Smooth muscle cell (in vitro differentiated cells): ENCODE results near the gene TBXAS1. TPM values are rescaled to one million over a fixed set of nuclear protein-coding genes. Genes with fewer than 3 reads are reported as not detected.

Source experiments
- DNase-seq: peaks from one replicate; lab custom pipeline; 2025; ENCODE audit not compliant: unreplicated experiment; lab: John Stamatoyannopoulos, UW
- H2AFZ ChIP-seq: fragments of 200-600 bp; sonication (generic); 2 replicates; pipeline ENCODE4 v1.6.0; 2016; ENCODE audit warnings: antibody characterized with exemption, low read depth, mild to moderate bottlenecking
- H3F3A ChIP-seq: fragments of 200-600 bp; sonication (generic); 2 replicates; pipeline ENCODE4 v1.6.0; 2017; ENCODE audit warnings: antibody characterized with exemption, low read depth
- H3K27ac ChIP-seq: fragments of 200-600 bp; sonication (generic); 2 replicates; pipeline ENCODE4 v1.5.1; 2016; ENCODE audit warnings: low read depth, mild to moderate bottlenecking
- H3K27me3 ChIP-seq: fragments of 200-600 bp; sonication (generic); 2 replicates; pipeline ENCODE4 v1.6.1; 2016; ENCODE audit warnings: low read depth, mild to moderate bottlenecking
- H3K36me3 ChIP-seq: fragments of 200-600 bp; sonication (generic); 2 replicates; pipeline ENCODE4 v1.5.1; 2016; ENCODE audit warnings: low read depth
- H3K4me1 ChIP-seq: fragments of 200-600 bp; sonication (generic); 2 replicates; pipeline ENCODE4 v1.5.1; 2016; ENCODE audit warnings: low read depth
- H3K4me2 ChIP-seq: fragments of 200-600 bp; sonication (generic); 2 replicates; pipeline ENCODE4 v1.6.0; 2016; ENCODE audit warnings: mild to moderate bottlenecking
- H3K4me3 ChIP-seq: fragments of 200-600 bp; sonication (generic); 2 replicates; pipeline ENCODE4 v1.5.1; 2016; ENCODE audit warnings: mild to moderate bottlenecking
- H3K79me2 ChIP-seq: fragments of 200-600 bp; sonication (generic); 2 replicates; pipeline ENCODE4 v1.6.0; 2016; ENCODE audit warnings: low read depth, mild to moderate bottlenecking
- H3K9ac ChIP-seq: fragments of 200-600 bp; sonication (generic); 2 replicates; pipeline ENCODE4 v1.6.0; 2016; ENCODE audit warnings: low read depth
- H3K9me3 ChIP-seq: fragments of 200-600 bp; sonication (generic); replicated peaks from 2 replicates; pipeline ENCODE4 v1.5.1; 2016; ENCODE audit warnings: low read depth
- H4K20me1 ChIP-seq: fragments of 200-600 bp; sonication (generic); 2 replicates; pipeline ENCODE4 v1.6.0; 2016; ENCODE audit warnings: low read depth
- CTCF ChIP-seq: fragments of 200-600 bp; sonication (generic); IDR thresholded peaks from 2 replicates; pipeline ENCODE4 v1.5.1; 2017; ENCODE audit warnings: borderline replicate concordance, mild to moderate bottlenecking, antibody characterized with exemption; ENCODE audit not compliant: insufficient read depth, poor library complexity, severe bottlenecking
- WGBS: methylation state at CpG from one replicate; pipeline ENCODE4 v1.1.7; 2016; ENCODE audit warnings: low lambda C conversion rate; 5-methylcytosine and 5-hydroxymethylcytosine counted together
- polyA plus RNA-seq: library from polyadenylated mRNA; unstranded; fragments of >200 nt; fragmentation: Nextera tagmentation; extraction: Ambion mirVana; gene quantifications from 2 replicates; pipeline ENCODE4 v1.2.1, GENCODE V29; 2016
- total RNA-seq: library from RNA; depleted of rRNA; stranded (reverse); fragments of >200 nt; gene quantifications from 2 replicates; pipeline ENCODE4 v1.2.3, GENCODE V29; 2014

TBXAS1 gene
- total and polyA plus RNA-seq, 2 experiments from 2014 or later, result 0.51 TPM; not detected in 1

GRCh38 chr7:139973101-139974050 lies 144.3 kb downstream of the TBXAS1 start:
- DNase-seq, result no peak
- Histone ChIP-seq H3K27ac (no peak overlapping the region), H3K9me3 (no peaks in the 10 kb centered on the region), H4K20me1 (no peaks in the 10 kb centered on the region), H3F3A (no peaks in the 10 kb centered on the region), H3K4me3 (no peak overlapping the region), H2AFZ (no peak overlapping the region), H3K27me3 (peaks cover 9% of the 10 kb centered on the region), H3K79me2 (no peaks in the 10 kb centered on the region), H3K36me3 (no peaks in the 10 kb centered on the region), H3K4me2 (no peak overlapping the region), H3K4me1 (no peaks in the 10 kb centered on the region), H3K9ac (no peak overlapping the region)
- WGBS, result 63% methylated on average over 11 of the region's 11 CpGs
- TF ChIP-seq CTCF, result no peak

GRCh38 chr7:139974179-139974811 lies 145.2 kb downstream of the TBXAS1 start:
- whole genome bisulfite sequencing, result 95% methylated on average over 13 of the region's 13 CpGs
- no peaks in the 10 kb centered on the region for H4K20me1 ChIP-seq
- no peak overlapping the region for H3K9ac ChIP-seq
- no peaks in the 10 kb centered on the region for H3F3A ChIP-seq
- H3K4me2 ChIP-seq, result no peak overlapping the region
- H3K79me2 ChIP-seq, result no peaks in the 10 kb centered on the region
- H3K27me3 ChIP-seq, result peaks cover 9% of the 10 kb centered on the region
- H3K27ac ChIP-seq, result no peak overlapping the region
- H3K4me1 ChIP-seq, result no peaks in the 10 kb centered on the region
- TF ChIP-seq CTCF, result no peak
- no peak for DNase-seq
- H3K4me3 ChIP-seq, result no peak overlapping the region
- no peak overlapping the region for H2AFZ ChIP-seq
- H3K36me3 ChIP-seq, result no peaks in the 10 kb centered on the region
- no peaks in the 10 kb centered on the region for H3K9me3 ChIP-seq

- no peak for DNase-seq
- Histone ChIP-seq H3K27ac (no peak overlapping the region), H3K9ac (no peak overlapping the region), H2AFZ (no peak overlapping the region), H3K4me1 (no peaks in the 10 kb centered on the region), H3K27me3 (peaks cover 9% of the 10 kb centered on the region), H3K9me3 (no peaks in the 10 kb centered on the region), H3K4me3 (no peak overlapping the region), H4K20me1 (no peaks in the 10 kb centered on the region), H3K79me2 (no peaks in the 10 kb centered on the region), H3F3A (no peaks in the 10 kb centered on the region), H3K4me2 (no peak overlapping the region), H3K36me3 (no peaks in the 10 kb centered on the region)
- no peak for TF ChIP-seq CTCF
- 83% methylated on average over 11 of the region's 11 CpGs for WGBS
Observed at GRCh38 chr7:139976055-139976837, 147.2 kb downstream of the TBXAS1 start.
